Measurements from ENCODE around the gene MNT.

Gene MNT

DNA sequence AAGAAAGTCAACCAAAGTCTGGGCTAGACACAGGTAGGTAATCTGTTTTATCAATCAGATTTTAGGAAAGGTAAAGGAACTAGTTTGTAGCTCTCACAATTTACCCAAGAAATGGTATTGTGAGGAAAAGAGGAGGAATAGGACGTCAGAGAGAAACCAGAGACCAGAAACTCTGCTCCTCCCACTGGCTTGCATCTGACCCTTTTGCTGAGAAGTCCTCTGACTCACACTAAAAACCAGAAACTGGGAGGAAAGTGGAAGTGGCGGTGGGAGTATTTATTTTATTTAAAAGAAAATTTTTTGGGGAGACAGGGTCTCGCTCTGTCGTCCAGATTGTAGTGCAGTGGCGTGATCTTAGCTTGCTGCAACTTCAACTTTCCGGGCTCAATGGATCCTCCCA, 38.0 kb upstream of the MNT start:
- H3K4me1 ChIP-seq (ENCODE audit: low read length) = peaks cover 18% of the 10 kb centered on the region
- H3K4me2 ChIP-seq (ENCODE audit: low read length) = no peak overlapping the region
- H3K27me3 ChIP-seq (ENCODE audit: low read depth, low read length) = no peaks in the 10 kb centered on the region
- no peak for TF ChIP-seq EZH2phosphoT487 (IDR thresholded peaks at IDR 0.05; ENCODE audit: low read depth)
- TF ChIP-seq, protein P1, sequence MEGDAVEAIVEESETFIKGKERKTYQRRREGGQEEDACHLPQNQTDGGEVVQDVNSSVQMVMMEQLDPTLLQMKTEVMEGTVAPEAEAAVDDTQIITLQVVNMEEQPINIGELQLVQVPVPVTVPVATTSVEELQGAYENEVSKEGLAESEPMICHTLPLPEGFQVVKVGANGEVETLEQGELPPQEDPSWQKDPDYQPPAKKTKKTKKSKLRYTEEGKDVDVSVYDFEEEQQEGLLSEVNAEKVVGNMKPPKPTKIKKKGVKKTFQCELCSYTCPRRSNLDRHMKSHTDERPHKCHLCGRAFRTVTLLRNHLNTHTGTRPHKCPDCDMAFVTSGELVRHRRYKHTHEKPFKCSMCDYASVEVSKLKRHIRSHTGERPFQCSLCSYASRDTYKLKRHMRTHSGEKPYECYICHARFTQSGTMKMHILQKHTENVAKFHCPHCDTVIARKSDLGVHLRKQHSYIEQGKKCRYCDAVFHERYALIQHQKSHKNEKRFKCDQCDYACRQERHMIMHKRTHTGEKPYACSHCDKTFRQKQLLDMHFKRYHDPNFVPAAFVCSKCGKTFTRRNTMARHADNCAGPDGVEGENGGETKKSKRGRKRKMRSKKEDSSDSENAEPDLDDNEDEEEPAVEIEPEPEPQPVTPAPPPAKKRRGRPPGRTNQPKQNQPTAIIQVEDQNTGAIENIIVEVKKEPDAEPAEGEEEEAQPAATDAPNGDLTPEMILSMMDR (IDR thresholded peaks at IDR 0.05; ENCODE audit: low read depth, low read length) = no peak
- H2AFZ ChIP-seq (ENCODE audit: low read depth, low read length) = no peak overlapping the region
- H3K79me2 ChIP-seq (ENCODE audit: low read length) = no peaks in the 10 kb centered on the region
- no peak overlapping the region for H3K4me3 ChIP-seq (ENCODE audit: low read length)
- peaks cover 21% of the 10 kb centered on the region for H3K36me3 ChIP-seq (replicated peaks; ENCODE audit: low read depth, low read length)
- no peak overlapping the region for H3K27ac ChIP-seq (ENCODE audit: low read length)
- H3K9me3 ChIP-seq (ENCODE audit: insufficient read depth, low read length) = no peaks in the 10 kb centered on the region
- H3K9ac ChIP-seq (ENCODE audit: low read length) = no peak overlapping the region
- peaks cover 12% of the 10 kb centered on the region for H4K20me1 ChIP-seq (ENCODE audit: insufficient read depth, low read length)

DNA sequence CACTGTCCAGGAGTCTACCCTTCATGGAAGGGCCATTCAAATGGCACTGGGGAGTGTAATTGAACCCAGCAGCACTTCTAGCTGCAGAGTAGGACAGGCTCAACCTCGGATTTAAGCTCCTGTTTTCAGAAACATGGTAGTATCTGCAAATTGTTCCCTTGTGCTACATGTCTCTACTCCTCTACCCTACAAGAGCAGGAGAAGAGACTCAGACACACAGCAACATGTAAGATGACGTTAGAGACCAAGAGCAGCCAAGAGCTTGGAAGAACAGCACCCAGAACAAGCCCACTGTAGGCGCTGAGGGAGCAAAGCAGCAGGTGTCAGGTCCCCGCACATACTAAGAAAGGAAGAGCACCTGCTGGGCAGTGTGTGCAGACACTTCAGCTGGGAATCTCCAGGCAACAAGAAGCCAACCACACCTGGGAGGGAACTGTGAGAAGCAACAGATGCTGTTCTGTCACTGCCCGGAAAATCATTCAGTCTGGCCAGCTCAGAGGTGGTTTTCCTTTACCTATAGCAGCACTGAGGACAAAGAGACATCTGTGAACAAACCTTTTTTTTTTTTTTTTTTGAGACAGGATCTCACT, 35.6 kb upstream of the MNT start:
- Histone ChIP-seq H3K4me2 (ENCODE audit: low read length) (no peak overlapping the region), H3K27me3 (ENCODE audit: low read depth, low read length) (no peaks in the 10 kb centered on the region), H3K4me3 (ENCODE audit: low read length) (no peak overlapping the region), H2AFZ (ENCODE audit: low read depth, low read length) (no peak overlapping the region), H3K27ac (ENCODE audit: low read length) (no peak overlapping the region), H3K9ac (ENCODE audit: low read length) (no peak overlapping the region), H3K36me3 (replicated peaks; ENCODE audit: low read depth, low read length) (peaks cover 23% of the 10 kb centered on the region), H3K79me2 (ENCODE audit: low read length) (no peaks in the 10 kb centered on the region), H4K20me1 (ENCODE audit: insufficient read depth, low read length) (no peaks in the 10 kb centered on the region), H3K4me1 (ENCODE audit: low read length) (peaks cover 6% of the 10 kb centered on the region; the same call in 1 of the 2 replicates), H3K9me3 (ENCODE audit: insufficient read depth, low read length) (no peaks in the 10 kb centered on the region)
- no peak for TF ChIP-seq EZH2phosphoT487 (IDR thresholded peaks at IDR 0.05; ENCODE audit: low read depth)
- TF ChIP-seq, protein P1 (IDR thresholded peaks at IDR 0.05; ENCODE audit: low read depth, low read length) = no peak

DNA sequence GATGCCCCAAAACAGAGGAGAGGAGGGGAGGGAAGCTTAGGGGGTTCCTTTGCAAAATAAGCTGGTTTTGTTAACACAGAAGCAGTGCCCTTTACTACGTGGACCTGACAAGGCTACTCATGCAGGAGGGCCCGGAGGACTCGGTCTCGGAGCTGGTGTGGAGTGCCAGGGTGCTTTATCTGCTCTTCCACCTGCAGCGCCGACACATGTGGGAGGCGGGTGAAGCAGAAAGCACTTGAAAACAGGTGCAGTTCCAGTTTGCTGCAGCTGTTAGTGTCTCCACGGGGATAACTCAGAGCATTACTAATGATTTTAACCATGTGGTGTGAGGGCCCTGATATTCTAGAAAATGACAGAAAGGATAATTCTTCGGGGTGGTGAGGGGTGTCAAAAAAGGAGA, 35.0 kb upstream of the MNT start:
- Histone ChIP-seq H3K36me3 (replicated peaks; ENCODE audit: low read depth, low read length) (peaks cover 17% of the 10 kb centered on the region), H3K4me2 (ENCODE audit: low read length) (no peak overlapping the region), H2AFZ (ENCODE audit: low read depth, low read length) (no peak overlapping the region), H3K79me2 (ENCODE audit: low read length) (no peaks in the 10 kb centered on the region), H3K4me1 (ENCODE audit: low read length) (peaks cover 6% of the 10 kb centered on the region; the same call in 1 of the 2 replicates), H4K20me1 (ENCODE audit: insufficient read depth, low read length) (no peaks in the 10 kb centered on the region), H3K27me3 (ENCODE audit: low read depth, low read length) (no peaks in the 10 kb centered on the region), H3K27ac (ENCODE audit: low read length) (no peak overlapping the region), H3K9me3 (ENCODE audit: insufficient read depth, low read length) (no peaks in the 10 kb centered on the region), H3K9ac (ENCODE audit: low read length) (no peak overlapping the region), H3K4me3 (ENCODE audit: low read length) (no peak overlapping the region)
- TF ChIP-seq EZH2phosphoT487 (IDR thresholded peaks at IDR 0.05; ENCODE audit: low read depth) = no peak
- TF ChIP-seq, protein P1 (IDR thresholded peaks at IDR 0.05; ENCODE audit: low read depth, low read length) = no peak

DNA sequence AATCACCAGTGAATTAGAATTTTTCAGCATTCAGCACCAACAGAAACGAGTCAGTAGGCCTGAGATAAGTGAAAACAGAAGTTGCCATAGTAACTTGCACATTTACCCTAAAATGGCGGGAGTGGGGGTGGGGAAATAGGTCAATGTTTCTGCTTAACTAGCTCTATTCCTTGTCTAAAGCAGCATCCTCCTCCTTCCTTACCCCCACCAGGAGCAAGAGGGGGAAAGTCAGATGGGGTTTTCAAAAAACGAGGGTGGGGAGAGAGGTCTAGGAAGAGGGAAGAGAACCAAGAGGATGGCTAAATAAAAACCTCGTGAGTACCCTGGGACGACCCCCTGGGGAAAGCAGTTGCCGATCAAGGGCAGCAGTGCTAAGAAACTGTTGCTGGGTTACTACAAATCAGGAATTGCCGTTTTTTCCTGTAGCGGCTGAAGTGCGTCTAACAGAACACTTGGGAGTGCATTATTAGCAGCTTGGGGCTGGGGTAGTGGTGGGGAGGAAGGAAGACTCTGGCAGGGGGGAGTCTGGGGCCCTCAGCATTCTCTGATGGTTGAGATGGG, 34.4 kb upstream of the MNT start:
- Histone ChIP-seq H3K79me2 (ENCODE audit: low read length) (no peaks in the 10 kb centered on the region), H3K27ac (ENCODE audit: low read length) (no peak overlapping the region), H3K27me3 (ENCODE audit: low read depth, low read length) (no peaks in the 10 kb centered on the region), H3K9me3 (ENCODE audit: insufficient read depth, low read length) (no peaks in the 10 kb centered on the region), H3K4me2 (ENCODE audit: low read length) (no peak overlapping the region), H3K4me3 (ENCODE audit: low read length) (no peak overlapping the region), H2AFZ (ENCODE audit: low read depth, low read length) (no peak overlapping the region), H3K36me3 (replicated peaks; ENCODE audit: low read depth, low read length) (peaks cover 17% of the 10 kb centered on the region), H4K20me1 (ENCODE audit: insufficient read depth, low read length) (no peaks in the 10 kb centered on the region), H3K4me1 (ENCODE audit: low read length) (peaks cover 6% of the 10 kb centered on the region; the same call in 1 of the 2 replicates), H3K9ac (ENCODE audit: low read length) (no peak overlapping the region)
- TF ChIP-seq, protein P1 (IDR thresholded peaks at IDR 0.05; ENCODE audit: low read depth, low read length) = no peak
- no peak for TF ChIP-seq EZH2phosphoT487 (IDR thresholded peaks at IDR 0.05; ENCODE audit: low read depth)
